Tibial nerve (tissue), 4 donors: ENCODE results near the gene UBA1. TPM values are rescaled to one million over a fixed set of nuclear protein-coding genes. Genes with fewer than 3 reads are reported as not detected.

ENCODE experiments used
- DNase-seq, 2 donors: peaks; one replicate each; pipeline ENCODE4 v3.0.0-alpha.2; 2019; ENCODE audit warnings: low spot score in 2 of 2
- H3K27ac ChIP-seq, 4 donors: fragments of 200-600 bp; sonication (generic) in 3 of 4; one replicate each; pipeline ENCODE4 v1.5.1; 2017 to 2019; ENCODE audit warnings: mild to moderate bottlenecking in 1 of 4
- H3K27me3 ChIP-seq, 2 donors: fragments of 200-600 bp; sonication (generic) in 1 of 2; one replicate each; pipeline versions ENCODE4 v1.5.1 to v1.6.0; 2017 to 2019
- H3K36me3 ChIP-seq, 3 donors: fragments of 200-600 bp; sonication (generic); one replicate each; pipeline ENCODE4 v1.5.1; 2018 to 2019
- H3K4me1 ChIP-seq, 4 donors: fragments of 200-600 bp; sonication (generic) in 3 of 4; one replicate each; pipeline ENCODE4 v1.5.1; 2017 to 2019
- H3K4me3 ChIP-seq, 4 donors: fragments of 200-600 bp; sonication (generic) in 3 of 4; one replicate each; pipeline ENCODE4 v1.5.1; 2017 to 2019; ENCODE audit warnings: mild to moderate bottlenecking in 1 of 4, moderate library complexity in 1 of 4
- H3K9me3 ChIP-seq, 4 donors: fragments of 200-600 bp; sonication (generic) in 3 of 4; one replicate each; pipeline ENCODE4 v1.5.1; 2017 to 2019
- CTCF ChIP-seq, 5 experiments: fragments of 200-600 bp in 3 of 5; fragments of 450-650 bp in 2 of 5; sonication (generic) in 3 of 5; IDR thresholded peaks; one replicate each; pipeline ENCODE4 v1.5.1; 2016 to 2019; ENCODE audit warnings: antibody characterized with exemption in 5 of 5, mild to moderate bottlenecking in 3 of 5, moderate library complexity in 2 of 5
- EP300 ChIP-seq, 2 donors: sonication (generic); formaldehyde crosslinking; IDR thresholded peaks; one replicate each; pipeline ENCODE4 v1.6.1; 2017; ENCODE audit warnings: antibody characterized with exemption in 2 of 2, mild to moderate bottlenecking in 1 of 2
- POLR2A ChIP-seq, 2 donors: fragments of 450-650 bp; IDR thresholded peaks; one replicate each; pipeline ENCODE4 v1.6.1; 2017; ENCODE audit warnings: antibody characterized with exemption in 2 of 2, mild to moderate bottlenecking in 2 of 2, moderate library complexity in 2 of 2
- WGBS, 2 donors: methylation state at CpG; one replicate each; pipeline ENCODE4 v1.1.5; 2018; 5-methylcytosine and 5-hydroxymethylcytosine counted together
- total RNA-seq, 4 donors: library from RNA; depleted of rRNA; stranded (reverse); fragments of >200 nt; gene quantifications; one replicate each; pipeline ENCODE4 v1.1.0, GENCODE V29; 2016

UBA1 gene
- total RNA-seq, 4 donors from 2014 or later: 124 to 168 (median 144) TPM

GRCh38 chrX:47194194-47194787, 662 bp downstream of the UBA1 start:
- peak overlapping the region; percentile 86 to 98 (median 97) for H3K27ac ChIP-seq
- TF ChIP-seq POLR2A (IDR thresholded peaks at IDR 0.05): no peak
- TF ChIP-seq CTCF (IDR thresholded peaks at IDR 0.05): no peak
- no peak for TF ChIP-seq EP300 (IDR thresholded peaks at IDR 0.05)
- H3K36me3 ChIP-seq: peaks cover 2 to 11% (median 6%) of the 10 kb centered on the region in 3 donors
- peaks cover 0 to 60% (median 22%) of the 10 kb centered on the region in 4 donors for H3K4me1 ChIP-seq
- peak overlapping the region; percentile 72 to 83 (median 78) for H3K4me3 ChIP-seq
- no peaks in the 10 kb centered on the region for H3K9me3 ChIP-seq
- DNase-seq: no peak
- peaks cover 0 to 3% of the 10 kb centered on the region in 2 donors for H3K27me3 ChIP-seq
- WGBS, 2 donors: 4 to 10% methylated on average over 6 to 14 of the region's 14 CpGs

- WGBS, 2 donors: 40 to 56% methylated on average over 3 of the region's 3 CpGs
- no peak for DNase-seq
- Histone ChIP-seq H3K36me3 (peaks cover 5 to 29% (median 10%) of the 10 kb centered on the region in 3 donors), H3K27me3 (no peaks in the 10 kb centered on the region), H3K9me3 (no peaks in the 10 kb centered on the region), H3K4me3 (peak overlapping the region in 1 of 4 donors; percentile 83), H3K4me1 (peaks cover 0 to 57% (median 22%) of the 10 kb centered on the region in 4 donors), H3K27ac (peak overlapping the region in 1 of 4 donors; percentile 50)
- TF ChIP-seq CTCF (IDR thresholded peaks at IDR 0.05) (no peak), EP300 (IDR thresholded peaks at IDR 0.05) (no peak), POLR2A (IDR thresholded peaks at IDR 0.05) (no peak)
These were observed 2.5 kb downstream of the UBA1 start for GRCh38 chrX:47196098-47196497.

GRCh38 chrX:47197526-47197925, 3.9 kb downstream of the UBA1 start:
- no peak overlapping the region for H3K4me3 ChIP-seq
- WGBS, 2 donors: 37 to 70% methylated on average over 2 to 7 of the region's 7 CpGs

DNA sequence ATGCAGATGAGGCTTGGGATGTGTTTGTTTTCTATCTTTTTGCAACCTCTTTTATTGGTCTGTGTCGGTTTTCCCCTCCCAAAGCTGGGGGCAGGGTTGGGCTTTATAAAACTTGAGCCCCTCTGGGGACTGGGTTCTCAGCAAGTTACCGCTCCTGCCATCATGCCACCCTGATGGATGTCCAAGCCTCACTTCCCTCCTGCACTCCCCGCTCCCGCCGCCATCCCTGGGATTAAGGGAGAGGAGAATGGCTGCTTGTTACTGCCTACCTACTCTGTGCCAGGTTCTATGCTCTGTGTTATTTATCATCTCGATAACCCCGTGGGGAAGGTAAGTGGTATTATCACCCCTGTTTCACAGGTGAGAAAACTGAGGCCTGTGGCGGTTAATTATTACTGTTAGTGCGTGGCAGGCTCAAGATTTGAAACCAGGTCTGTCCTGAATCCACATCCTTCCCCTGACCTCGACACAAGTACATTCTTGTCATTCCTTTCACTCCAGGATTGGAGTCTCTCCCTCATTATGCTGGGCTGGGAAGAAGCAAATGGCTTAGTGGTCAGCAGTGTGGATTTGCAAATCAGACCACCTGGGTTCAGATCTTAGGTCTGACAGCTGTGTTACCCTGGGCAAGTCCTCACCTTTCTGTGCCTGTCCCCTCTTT, 4.5 kb downstream of the UBA1 start:
- no peak overlapping the region for H3K4me3 ChIP-seq
- H3K9me3 ChIP-seq: no peaks in the 10 kb centered on the region
- DNase-seq: no peak
- H3K27me3 ChIP-seq: no peaks in the 10 kb centered on the region
- H3K27ac ChIP-seq: peak overlapping the region in 2 of 4 donors; percentile 40 to 50
- peaks cover 0 to 45% (median 21%) of the 10 kb centered on the region in 4 donors for H3K4me1 ChIP-seq
- WGBS, 2 donors: 50 to 81% methylated on average over 6 to 10 of the region's 10 CpGs
- TF ChIP-seq POLR2A (IDR thresholded peaks at IDR 0.05) (no peak), EP300 (IDR thresholded peaks at IDR 0.05) (no peak), CTCF (IDR thresholded peaks at IDR 0.05) (no peak)
- H3K36me3 ChIP-seq: peaks cover 5 to 50% (median 18%) of the 10 kb centered on the region in 3 donors

More at GRCh38 chrX:47197526-47197925, 3.9 kb downstream of the UBA1 start:
- Histone ChIP-seq H3K27me3 (no peaks in the 10 kb centered on the region), H3K9me3 (no peaks in the 10 kb centered on the region), H3K4me1 (peaks cover 0 to 51% (median 22%) of the 10 kb centered on the region in 4 donors), H3K36me3 (peaks cover 5 to 43% (median 14%) of the 10 kb centered on the region in 3 donors), H3K27ac (peak overlapping the region in 2 of 4 donors; percentile 23 to 50)
- no peak for DNase-seq
- TF ChIP-seq CTCF (IDR thresholded peaks at IDR 0.05): no peak
- TF ChIP-seq POLR2A (IDR thresholded peaks at IDR 0.05): no peak
- TF ChIP-seq EP300 (IDR thresholded peaks at IDR 0.05): no peak

GRCh38 chrX:47198687-47199080, 5.1 kb downstream of the UBA1 start:
- no peak for DNase-seq
- WGBS, 2 donors: 67 to 82% methylated on average over 15 of the region's 15 CpGs
- H3K4me1 ChIP-seq: peaks cover 0 to 43% (median 19%) of the 10 kb centered on the region in 4 donors
- TF ChIP-seq CTCF (IDR thresholded peaks at IDR 0.05) (no peak), POLR2A (IDR thresholded peaks at IDR 0.05) (no peak), EP300 (IDR thresholded peaks at IDR 0.05) (no peak)
- no peaks in the 10 kb centered on the region for H3K9me3 ChIP-seq
- peaks cover 5 to 54% (median 18%) of the 10 kb centered on the region in 3 donors for H3K36me3 ChIP-seq
- no peaks in the 10 kb centered on the region for H3K27me3 ChIP-seq
- peak overlapping the region in 2 of 4 donors; percentile 40 to 50 for H3K27ac ChIP-seq
- H3K4me3 ChIP-seq: no peak overlapping the region
